WTC11 (cell line): ENCODE results near the gene RHOBTB3. TPM values are rescaled to one million over a fixed set of nuclear protein-coding genes. Genes with fewer than 3 reads are reported as not detected.

Source experiments
- ATAC-seq: fragments of 200-7000 bp; cut with Tn5 transposase; 2 replicates; pipeline ENCODE4 v1.10.0; 2021; ENCODE audit warnings: mild to moderate bottlenecking, moderate library complexity
- CTCF ChIA-PET: fragments of 300-600 bp; sonication (Branson Sonifier 250); formaldehyde crosslinking; loops from one replicate; lab custom pipeline; 2021; ENCODE audit warnings: antibody characterized with exemption; lab: Charles Lee
- POLR2A ChIA-PET: fragments of 350-600 bp; sonication (Branson Sonifier 250); formaldehyde crosslinking; loops from one replicate; lab custom pipeline; 2021; ENCODE audit warnings: antibody characterized with exemption; lab: Charles Lee
- DNase-seq: peaks from one replicate; pipeline ENCODE4 v3.0.0; 2021; ENCODE audit warnings: low spot score
- H3K27ac Mint-ChIP-seq: 2 replicates; pipeline ENCODE4 v1.8.0; 2021; ENCODE audit warnings: mixed read lengths
- H3K27me3 Mint-ChIP-seq: 2 replicates; pipeline ENCODE4 v1.8.0; 2021; ENCODE audit warnings: low read depth, mild to moderate bottlenecking, moderate library complexity, mixed read lengths
- H3K36me3 Mint-ChIP-seq: 2 replicates; pipeline ENCODE4 v1.8.0; 2021; ENCODE audit warnings: mixed read lengths
- H3K4me1 Mint-ChIP-seq: 2 replicates; pipeline ENCODE4 v1.8.0; 2022; ENCODE audit warnings: mixed read lengths
- H3K4me3 Mint-ChIP-seq: 2 replicates; pipeline ENCODE4 v1.8.0; 2021; ENCODE audit warnings: mild to moderate bottlenecking, moderate library complexity, mixed read lengths
- H3K9me3 Mint-ChIP-seq: 2 replicates; pipeline ENCODE4 v1.8.0; 2021; ENCODE audit warnings: mixed read lengths
- CBFB ChIP-seq: sonication (generic); formaldehyde crosslinking; IDR thresholded peaks from 2 replicates; pipeline ENCODE4 v1.8.1; 2022; ENCODE audit warnings: mild to moderate bottlenecking, low read depth, missing genetic modification reagents
- ESRRA ChIP-seq: sonication (generic); formaldehyde crosslinking; IDR thresholded peaks from 2 replicates; pipeline ENCODE4 v1.8.1; 2022; ENCODE audit warnings: mild to moderate bottlenecking, missing genetic modification reagents, borderline replicate concordance
- GTF2I ChIP-seq: fragments of 250-450 bp; sonication (Bioruptor Pico); conservative IDR thresholded peaks from 2 replicates; pipeline ENCODE4 v1.4.0; 2021; ENCODE audit warnings: mild to moderate bottlenecking
- IRF2 ChIP-seq: sonication (generic); formaldehyde crosslinking; IDR thresholded peaks from 2 replicates; pipeline ENCODE4 v1.8.0; 2022; ENCODE audit warnings: low read depth, missing genetic modification reagents, borderline replicate concordance
- NR1H2 ChIP-seq: sonication (generic); formaldehyde crosslinking; IDR thresholded peaks from 2 replicates; pipeline ENCODE4 v1.9.0; 2021; ENCODE audit warnings: mild to moderate bottlenecking, moderate library complexity, missing genetic modification reagents
- OVOL2 ChIP-seq: fragments of 250-450 bp; sonication (Bioruptor Pico); IDR thresholded peaks from 2 replicates; pipeline ENCODE4 v1.9.0; 2021; ENCODE audit warnings: mild to moderate bottlenecking, borderline replicate concordance
- SP1 ChIP-seq: sonication (generic); formaldehyde crosslinking; conservative IDR thresholded peaks from 2 replicates; pipeline ENCODE4 v1.8.1; 2022; ENCODE audit warnings: missing genetic modification reagents
- TP53 ChIP-seq: sonication (generic); formaldehyde crosslinking; IDR thresholded peaks from 2 replicates; pipeline ENCODE4 v1.8.1; 2023; ENCODE audit warnings: mild to moderate bottlenecking, missing genetic modification reagents
- ZBTB21 ChIP-seq: sonication (generic); formaldehyde crosslinking; IDR thresholded peaks from 2 replicates; pipeline ENCODE4 v1.8.1; 2023; ENCODE audit warnings: mild to moderate bottlenecking, missing genetic modification reagents, borderline replicate concordance
- ZNF138 ChIP-seq: sonication (generic); formaldehyde crosslinking; conservative IDR thresholded peaks from 2 replicates; pipeline ENCODE4 v1.8.1; 2022; ENCODE audit warnings: mild to moderate bottlenecking, moderate library complexity, missing genetic modification reagents
- ZNF232 ChIP-seq: sonication (generic); formaldehyde crosslinking; IDR thresholded peaks from 2 replicates; pipeline ENCODE4 v1.8.0; 2022; ENCODE audit warnings: mild to moderate bottlenecking, missing genetic modification reagents
- ZNF396 ChIP-seq: fragments of 250-450 bp; sonication (Bioruptor Pico); IDR thresholded peaks from 2 replicates; pipeline ENCODE4 v1.8.0; 2021; ENCODE audit warnings: mild to moderate bottlenecking, moderate library complexity, borderline replicate concordance
- total RNA-seq: library from RNA; stranded (reverse); gene quantifications from 3 replicates; pipeline ENCODE4 v1.2.3, GENCODE V29; 2021
- TF ChIP-seq, protein P1 (sequence below): fragments of 200-600 bp; IDR thresholded peaks from 2 replicates; pipeline ENCODE4 v1.8.0; 2022; ENCODE audit warnings: antibody characterized with exemption
- TF ChIP-seq, protein P2 (sequence below): sonication (generic); formaldehyde crosslinking; IDR thresholded peaks from 2 replicates; pipeline ENCODE4 v1.8.0; 2022; ENCODE audit warnings: missing genetic modification reagents
- TF ChIP-seq, protein P3 (sequence below): sonication (generic); formaldehyde crosslinking; IDR thresholded peaks from 2 replicates; pipeline ENCODE4 v1.8.1; 2022; ENCODE audit warnings: missing genetic modification reagents, borderline replicate concordance
- TF ChIP-seq, protein P4 (sequence below): sonication (generic); formaldehyde crosslinking; IDR thresholded peaks from 2 replicates; pipeline ENCODE4 v1.8.1; 2022; ENCODE audit warnings: low read depth, missing genetic modification reagents, borderline replicate concordance
- TF ChIP-seq, protein P5 (sequence below): sonication (generic); formaldehyde crosslinking; IDR thresholded peaks from 2 replicates; pipeline ENCODE4 v1.8.1; 2023; ENCODE audit warnings: mild to moderate bottlenecking, missing genetic modification reagents, moderate library complexity
- TF ChIP-seq, protein P6 (sequence below): fragments of 250-450 bp; sonication (Bioruptor Pico); conservative IDR thresholded peaks from 2 replicates; pipeline ENCODE4 v1.9.0; 2021; ENCODE audit warnings: mild to moderate bottlenecking
- TF ChIP-seq, protein P7 (sequence below): sonication (generic); formaldehyde crosslinking; IDR thresholded peaks from 2 replicates; pipeline ENCODE4 v1.8.1; 2022; ENCODE audit warnings: low read depth, mild to moderate bottlenecking, moderate library complexity, missing genetic modification reagents, borderline replicate concordance

RHOBTB3 gene
- total RNA-seq, 1 experiment from 2014 or later, result 13.8 TPM

DNA sequence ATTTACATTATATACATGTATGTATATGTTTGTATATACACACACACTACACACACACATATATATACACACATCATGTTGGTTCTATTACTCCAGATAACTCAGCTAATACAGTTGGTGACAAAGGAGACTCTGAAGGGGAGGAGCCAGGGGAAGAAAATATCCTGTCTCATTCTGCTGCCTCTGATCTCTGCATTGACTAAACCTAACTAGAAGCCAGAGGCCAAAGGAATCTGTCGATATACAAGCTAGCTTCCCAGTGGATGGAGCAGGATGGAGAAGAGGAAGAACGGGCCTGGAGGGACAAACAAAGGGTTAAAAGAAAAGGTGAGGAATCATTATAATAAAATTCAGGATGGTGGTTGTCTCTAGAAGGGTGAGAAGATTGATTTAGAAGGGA is 13.7 kb upstream of the RHOBTB3 start:
- TF ChIP-seq ZNF396 (CRISPR knock-in tag) (no peak), ZNF138 (CRISPR knock-in tag) (no peak), ESRRA (no peak), OVOL2 (CRISPR knock-in tag) (no peak), TP53 (CRISPR knock-in tag) (no peak), ZNF232 (CRISPR knock-in tag) (no peak), SP1 (CRISPR knock-in tag) (no peak), NR1H2 (CRISPR knock-in tag) (no peak), GTF2I (CRISPR knock-in tag) (no peak), IRF2 (no peak)
- TF ChIP-seq, protein P1, sequence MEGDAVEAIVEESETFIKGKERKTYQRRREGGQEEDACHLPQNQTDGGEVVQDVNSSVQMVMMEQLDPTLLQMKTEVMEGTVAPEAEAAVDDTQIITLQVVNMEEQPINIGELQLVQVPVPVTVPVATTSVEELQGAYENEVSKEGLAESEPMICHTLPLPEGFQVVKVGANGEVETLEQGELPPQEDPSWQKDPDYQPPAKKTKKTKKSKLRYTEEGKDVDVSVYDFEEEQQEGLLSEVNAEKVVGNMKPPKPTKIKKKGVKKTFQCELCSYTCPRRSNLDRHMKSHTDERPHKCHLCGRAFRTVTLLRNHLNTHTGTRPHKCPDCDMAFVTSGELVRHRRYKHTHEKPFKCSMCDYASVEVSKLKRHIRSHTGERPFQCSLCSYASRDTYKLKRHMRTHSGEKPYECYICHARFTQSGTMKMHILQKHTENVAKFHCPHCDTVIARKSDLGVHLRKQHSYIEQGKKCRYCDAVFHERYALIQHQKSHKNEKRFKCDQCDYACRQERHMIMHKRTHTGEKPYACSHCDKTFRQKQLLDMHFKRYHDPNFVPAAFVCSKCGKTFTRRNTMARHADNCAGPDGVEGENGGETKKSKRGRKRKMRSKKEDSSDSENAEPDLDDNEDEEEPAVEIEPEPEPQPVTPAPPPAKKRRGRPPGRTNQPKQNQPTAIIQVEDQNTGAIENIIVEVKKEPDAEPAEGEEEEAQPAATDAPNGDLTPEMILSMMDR, result no peak
- Mint-ChIP-seq H3K9me3 (no peaks in the 10 kb centered on the region), H3K4me3 (no peak overlapping the region), H3K4me1 (peaks cover under 1% of the 10 kb centered on the region), H3K27ac (no peak overlapping the region), H3K36me3 (no peaks in the 10 kb centered on the region), H3K27me3 (peaks cover 4% of the 10 kb centered on the region)
- ChIA-PET CTCF (no interaction called here), POLR2A (no interaction called here)
- ATAC-seq (no peak), DNase-seq (no peak)

DNA sequence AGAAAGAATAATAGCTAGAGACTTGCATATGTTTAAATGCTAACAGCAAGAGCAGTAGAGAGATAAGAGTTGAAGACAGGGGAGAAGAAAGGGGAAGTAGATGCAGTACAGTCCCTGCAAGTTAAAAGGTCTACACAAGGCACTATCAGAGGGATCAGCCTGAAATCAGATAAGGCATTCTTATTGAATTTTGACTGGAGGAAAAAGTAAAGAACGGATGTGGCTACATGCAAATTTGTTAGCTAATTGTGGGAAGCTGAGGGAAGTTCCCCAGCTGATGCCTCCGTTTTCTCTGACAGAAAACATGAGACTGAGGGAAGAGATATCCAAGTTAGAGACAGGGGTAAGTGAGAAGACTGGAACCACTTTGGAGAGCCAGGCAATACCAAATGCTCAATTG is 12.9 kb upstream of the RHOBTB3 start:
- ATAC-seq (no peak), DNase-seq (no peak)
- TF ChIP-seq, protein P2, sequence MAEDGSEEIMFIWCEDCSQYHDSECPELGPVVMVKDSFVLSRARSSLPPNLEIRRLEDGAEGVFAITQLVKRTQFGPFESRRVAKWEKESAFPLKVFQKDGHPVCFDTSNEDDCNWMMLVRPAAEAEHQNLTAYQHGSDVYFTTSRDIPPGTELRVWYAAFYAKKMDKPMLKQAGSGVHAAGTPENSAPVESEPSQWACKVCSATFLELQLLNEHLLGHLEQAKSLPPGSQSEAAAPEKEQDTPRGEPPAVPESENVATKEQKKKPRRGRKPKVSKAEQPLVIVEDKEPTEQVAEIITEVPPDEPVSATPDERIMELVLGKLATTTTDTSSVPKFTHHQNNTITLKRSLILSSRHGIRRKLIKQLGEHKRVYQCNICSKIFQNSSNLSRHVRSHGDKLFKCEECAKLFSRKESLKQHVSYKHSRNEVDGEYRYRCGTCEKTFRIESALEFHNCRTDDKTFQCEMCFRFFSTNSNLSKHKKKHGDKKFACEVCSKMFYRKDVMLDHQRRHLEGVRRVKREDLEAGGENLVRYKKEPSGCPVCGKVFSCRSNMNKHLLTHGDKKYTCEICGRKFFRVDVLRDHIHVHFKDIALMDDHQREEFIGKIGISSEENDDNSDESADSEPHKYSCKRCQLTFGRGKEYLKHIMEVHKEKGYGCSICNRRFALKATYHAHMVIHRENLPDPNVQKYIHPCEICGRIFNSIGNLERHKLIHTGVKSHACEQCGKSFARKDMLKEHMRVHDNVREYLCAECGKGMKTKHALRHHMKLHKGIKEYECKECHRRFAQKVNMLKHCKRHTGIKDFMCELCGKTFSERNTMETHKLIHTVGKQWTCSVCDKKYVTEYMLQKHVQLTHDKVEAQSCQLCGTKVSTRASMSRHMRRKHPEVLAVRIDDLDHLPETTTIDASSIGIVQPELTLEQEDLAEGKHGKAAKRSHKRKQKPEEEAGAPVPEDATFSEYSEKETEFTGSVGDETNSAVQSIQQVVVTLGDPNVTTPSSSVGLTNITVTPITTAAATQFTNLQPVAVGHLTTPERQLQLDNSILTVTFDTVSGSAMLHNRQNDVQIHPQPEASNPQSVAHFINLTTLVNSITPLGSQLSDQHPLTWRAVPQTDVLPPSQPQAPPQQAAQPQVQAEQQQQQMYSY (CRISPR knock-in tag), result no peak
- TF ChIP-seq, protein P3, sequence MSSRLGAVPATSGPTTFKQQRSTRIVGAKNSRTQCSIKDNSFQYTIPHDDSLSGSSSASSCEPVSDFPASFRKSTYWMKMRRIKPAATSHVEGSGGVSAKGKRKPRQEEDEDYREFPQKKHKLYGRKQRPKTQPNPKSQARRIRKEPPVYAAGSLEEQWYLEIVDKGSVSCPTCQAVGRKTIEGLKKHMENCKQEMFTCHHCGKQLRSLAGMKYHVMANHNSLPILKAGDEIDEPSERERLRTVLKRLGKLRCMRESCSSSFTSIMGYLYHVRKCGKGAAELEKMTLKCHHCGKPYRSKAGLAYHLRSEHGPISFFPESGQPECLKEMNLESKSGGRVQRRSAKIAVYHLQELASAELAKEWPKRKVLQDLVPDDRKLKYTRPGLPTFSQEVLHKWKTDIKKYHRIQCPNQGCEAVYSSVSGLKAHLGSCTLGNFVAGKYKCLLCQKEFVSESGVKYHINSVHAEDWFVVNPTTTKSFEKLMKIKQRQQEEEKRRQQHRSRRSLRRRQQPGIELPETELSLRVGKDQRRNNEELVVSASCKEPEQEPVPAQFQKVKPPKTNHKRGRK (CRISPR knock-in tag), result no peak
- no peak for TF ChIP-seq ZNF232 (CRISPR knock-in tag)
- TF ChIP-seq, protein P4, sequence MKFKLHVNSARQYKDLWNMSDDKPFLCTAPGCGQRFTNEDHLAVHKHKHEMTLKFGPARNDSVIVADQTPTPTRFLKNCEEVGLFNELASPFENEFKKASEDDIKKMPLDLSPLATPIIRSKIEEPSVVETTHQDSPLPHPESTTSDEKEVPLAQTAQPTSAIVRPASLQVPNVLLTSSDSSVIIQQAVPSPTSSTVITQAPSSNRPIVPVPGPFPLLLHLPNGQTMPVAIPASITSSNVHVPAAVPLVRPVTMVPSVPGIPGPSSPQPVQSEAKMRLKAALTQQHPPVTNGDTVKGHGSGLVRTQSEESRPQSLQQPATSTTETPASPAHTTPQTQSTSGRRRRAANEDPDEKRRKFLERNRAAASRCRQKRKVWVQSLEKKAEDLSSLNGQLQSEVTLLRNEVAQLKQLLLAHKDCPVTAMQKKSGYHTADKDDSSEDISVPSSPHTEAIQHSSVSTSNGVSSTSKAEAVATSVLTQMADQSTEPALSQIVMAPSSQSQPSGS, result no peak
- no peak overlapping the region for H3K27ac Mint-ChIP-seq
- H3K27me3 Mint-ChIP-seq, result no peaks in the 10 kb centered on the region
- no peaks in the 10 kb centered on the region for H3K9me3 Mint-ChIP-seq
- ChIA-PET POLR2A (no interaction called here), CTCF (interaction anchor here (0.6 kb wide), 1 partner anchor 139 kb away, joined by 4 read pairs; no protein-coding TSS in a partner anchor)
- no peak overlapping the region for H3K4me3 Mint-ChIP-seq
- H3K4me1 Mint-ChIP-seq, result no peaks in the 10 kb centered on the region
- H3K36me3 Mint-ChIP-seq, result no peaks in the 10 kb centered on the region

DNA sequence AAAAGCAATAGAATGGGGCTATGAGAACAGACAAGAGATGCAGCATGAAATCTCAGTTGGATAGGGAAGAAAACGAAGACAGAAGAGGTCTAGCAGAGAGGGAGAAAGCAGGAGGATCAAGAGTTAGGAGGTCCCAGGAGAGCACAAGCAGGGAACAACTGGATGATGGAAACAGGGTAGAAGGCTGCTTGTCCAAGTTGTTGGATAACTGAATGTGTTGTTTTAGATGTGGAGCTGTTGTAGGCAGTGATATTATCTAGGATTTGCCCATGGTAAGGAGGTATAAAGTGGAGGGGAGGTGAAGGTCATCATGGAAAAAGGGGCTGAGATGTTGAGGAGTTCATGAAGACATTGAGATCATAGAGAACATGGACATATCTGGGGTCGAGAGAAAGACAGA is 12.4 kb upstream of the RHOBTB3 start:
- CTCF ChIA-PET, result no interaction called here
- Mint-ChIP-seq H3K4me3 (no peak overlapping the region), H3K27ac (no peak overlapping the region), H3K36me3 (no peaks in the 10 kb centered on the region), H3K27me3 (no peaks in the 10 kb centered on the region), H3K9me3 (no peaks in the 10 kb centered on the region), H3K4me1 (peaks cover 3% of the 10 kb centered on the region; the same call in 1 of the 2 replicates)
- POLR2A ChIA-PET, result no interaction called here
- ATAC-seq (no peak), DNase-seq (no peak)
- TF ChIP-seq GTF2I (CRISPR knock-in tag) (no peak), CBFB (no peak), ZBTB21 (no peak)
- TF ChIP-seq, protein P5, sequence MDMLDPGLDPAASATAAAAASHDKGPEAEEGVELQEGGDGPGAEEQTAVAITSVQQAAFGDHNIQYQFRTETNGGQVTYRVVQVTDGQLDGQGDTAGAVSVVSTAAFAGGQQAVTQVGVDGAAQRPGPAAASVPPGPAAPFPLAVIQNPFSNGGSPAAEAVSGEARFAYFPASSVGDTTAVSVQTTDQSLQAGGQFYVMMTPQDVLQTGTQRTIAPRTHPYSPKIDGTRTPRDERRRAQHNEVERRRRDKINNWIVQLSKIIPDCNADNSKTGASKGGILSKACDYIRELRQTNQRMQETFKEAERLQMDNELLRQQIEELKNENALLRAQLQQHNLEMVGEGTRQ (CRISPR knock-in tag), result no peak
- TF ChIP-seq, protein P6, sequence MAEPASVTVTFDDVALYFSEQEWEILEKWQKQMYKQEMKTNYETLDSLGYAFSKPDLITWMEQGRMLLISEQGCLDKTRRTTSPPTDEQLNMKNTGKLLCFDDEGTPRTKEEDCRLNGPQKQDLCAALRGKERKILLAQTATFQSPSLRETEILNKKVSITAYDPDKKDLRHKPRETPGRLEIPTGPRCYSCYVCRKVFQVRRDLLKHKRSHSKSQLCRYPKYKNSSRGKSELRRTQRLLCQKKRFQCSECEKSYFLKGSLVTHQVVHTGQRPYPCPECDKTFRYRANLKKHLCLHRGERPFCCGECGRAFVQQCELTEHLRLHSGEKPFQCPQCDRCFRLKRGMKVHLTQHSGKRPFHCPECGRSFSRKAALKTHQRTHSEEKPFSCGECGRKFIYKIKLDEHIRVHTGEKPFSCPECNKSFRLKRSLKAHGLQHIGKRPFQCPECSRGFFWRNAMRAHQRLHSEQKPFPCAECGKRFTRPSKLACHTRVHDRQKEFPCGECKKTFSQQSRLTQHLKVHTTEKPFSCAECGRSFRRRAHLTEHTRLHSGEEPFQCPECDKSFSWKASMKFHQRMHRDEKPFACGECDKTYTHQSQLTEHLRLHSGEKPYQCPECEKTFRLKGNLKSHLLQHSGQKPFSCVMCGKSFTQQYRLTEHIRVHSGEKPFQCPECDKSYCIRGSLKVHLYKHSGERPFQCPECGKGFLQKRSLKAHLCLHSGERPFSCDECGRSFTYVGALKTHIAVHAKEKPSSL (CRISPR knock-in tag), result no peak
- TF ChIP-seq, protein P7, sequence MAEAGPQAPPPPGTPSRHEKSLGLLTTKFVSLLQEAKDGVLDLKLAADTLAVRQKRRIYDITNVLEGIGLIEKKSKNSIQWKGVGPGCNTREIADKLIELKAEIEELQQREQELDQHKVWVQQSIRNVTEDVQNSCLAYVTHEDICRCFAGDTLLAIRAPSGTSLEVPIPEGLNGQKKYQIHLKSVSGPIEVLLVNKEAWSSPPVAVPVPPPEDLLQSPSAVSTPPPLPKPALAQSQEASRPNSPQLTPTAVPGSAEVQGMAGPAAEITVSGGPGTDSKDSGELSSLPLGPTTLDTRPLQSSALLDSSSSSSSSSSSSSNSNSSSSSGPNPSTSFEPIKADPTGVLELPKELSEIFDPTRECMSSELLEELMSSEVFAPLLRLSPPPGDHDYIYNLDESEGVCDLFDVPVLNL, result no peak
